ENCODE data around the gene BDKRB2.
"Not testable (repeated sequence)": the region's sequence is repeated elsewhere in the genome, so short reads cannot be mapped to it uniquely, and the experiment has no call there.

BDKRB2 gene

DNA sequence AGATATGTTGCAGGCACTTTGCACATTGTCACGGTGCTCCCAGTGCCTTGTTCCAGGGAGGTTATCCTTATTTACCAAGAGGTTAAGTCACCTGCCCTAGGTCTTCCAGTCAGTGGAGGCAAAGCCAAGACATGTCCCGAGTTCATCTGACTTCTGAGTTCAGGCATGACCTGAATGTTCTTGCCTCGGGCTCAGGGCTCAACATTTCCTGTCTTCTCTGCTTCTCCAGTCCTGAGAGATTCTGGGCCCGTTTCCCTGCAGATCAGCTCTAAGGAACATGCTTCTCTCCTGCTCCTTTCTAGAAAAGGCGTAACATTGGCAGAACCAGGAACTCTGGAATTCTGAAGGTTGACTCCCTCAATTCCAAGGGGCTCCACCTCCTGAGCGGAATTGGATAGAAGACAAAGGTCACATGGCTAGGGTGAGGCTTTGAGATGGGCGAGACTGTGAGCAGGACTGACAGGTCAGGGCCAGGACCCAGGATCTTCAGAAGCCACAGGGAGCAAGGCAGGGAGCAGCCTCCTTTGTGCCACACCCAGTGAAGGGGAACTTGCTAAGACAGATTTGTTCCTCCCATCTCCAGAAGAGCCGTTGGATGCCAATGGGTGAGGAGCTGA lies 19.9 kb downstream of the BDKRB2 start:
- no peak for DNase-seq (ENCODE audit: low read depth in 2 of 2)

GRCh38 chr14:96225213-96225612 lies 20.6 kb downstream of the BDKRB2 start:
- no peak for DNase-seq (ENCODE audit: low read depth in 2 of 2)

DNA sequence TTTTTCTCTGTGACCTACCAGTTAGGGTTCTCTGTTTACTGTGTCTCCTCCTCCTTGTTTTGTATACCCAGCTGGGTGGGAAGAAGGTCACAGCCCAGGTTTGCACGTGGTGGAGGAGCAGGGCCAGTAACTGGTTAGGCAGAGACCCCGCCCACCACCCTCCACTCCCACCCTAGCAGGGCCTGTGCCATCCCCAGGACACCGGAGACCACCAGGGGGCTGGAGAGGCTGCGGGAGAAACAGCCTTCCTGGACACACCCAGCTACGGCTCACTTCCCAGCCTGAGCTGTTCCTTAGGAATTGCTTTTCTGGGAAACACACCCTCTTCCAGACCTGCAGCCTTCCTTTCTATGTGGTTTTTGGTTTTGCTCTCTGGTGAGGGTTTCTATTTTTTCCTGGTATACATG lies 21.1 kb downstream of the BDKRB2 start:
- no peak for DNase-seq (ENCODE audit: low read depth in 2 of 2)

DNA sequence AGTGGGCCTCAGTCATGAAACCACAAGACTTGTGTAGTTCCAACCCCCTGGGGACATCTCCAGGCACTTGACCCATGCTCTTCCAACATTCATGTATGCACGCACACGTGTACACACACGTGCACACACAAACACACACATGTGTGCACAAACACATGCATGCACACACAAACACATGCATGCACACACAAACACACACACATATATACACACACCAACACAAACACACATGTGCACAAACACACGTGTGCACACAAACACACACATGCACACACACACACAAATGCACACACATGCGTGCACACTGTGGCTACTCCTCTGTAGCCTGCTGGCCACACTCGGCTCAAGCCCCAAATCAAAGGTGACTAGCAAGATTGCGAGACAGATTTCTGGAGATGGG lies 22.8 kb downstream of the BDKRB2 start:
- DNase-seq (ENCODE audit: low read depth in 2 of 2) = no peak

GRCh38 chr14:96229315-96229714 lies 24.7 kb downstream of the BDKRB2 start:
- no peak for DNase-seq (ENCODE audit: low read depth in 2 of 2)

- no peak for DNase-seq (ENCODE audit: low read depth in 2 of 2)
Observed at GRCh38 chr14:96231056-96231455, 26.4 kb downstream of the BDKRB2 start.

GRCh38 chr14:96231526-96232130 lies 27.0 kb downstream of the BDKRB2 start:
- no peak for DNase-seq (ENCODE audit: low read depth in 2 of 2)

DNA sequence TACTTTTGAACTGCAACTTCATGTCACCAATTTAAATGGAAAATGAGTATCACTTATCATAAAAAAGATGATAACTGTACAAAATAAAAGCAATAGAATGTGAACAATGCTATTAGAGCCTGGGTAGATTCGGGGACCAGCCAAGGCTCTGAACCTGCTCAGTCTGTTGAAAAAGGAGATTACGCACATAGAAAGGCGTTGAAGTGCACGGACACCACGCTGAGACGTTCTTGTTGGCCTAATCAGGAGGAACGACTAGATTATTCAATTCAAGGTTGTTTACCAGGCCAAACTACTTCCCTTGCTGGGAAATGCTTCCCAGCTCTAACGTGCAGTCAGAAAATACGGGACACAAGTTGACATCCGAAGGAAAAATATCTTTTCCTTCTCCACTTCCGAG lies 27.9 kb downstream of the BDKRB2 start:
- DNase-seq (ENCODE audit: low read depth in 2 of 2) = no peak

GRCh38 chr14:96233661-96234060 lies 29.0 kb downstream of the BDKRB2 start:
- DNase-seq (ENCODE audit: low read depth in 2 of 2) = no peak

- DNase-seq (ENCODE audit: low read depth in 2 of 2) = no peak
Observed at GRCh38 chr14:96235426-96235825, 30.8 kb downstream of the BDKRB2 start.

DNA sequence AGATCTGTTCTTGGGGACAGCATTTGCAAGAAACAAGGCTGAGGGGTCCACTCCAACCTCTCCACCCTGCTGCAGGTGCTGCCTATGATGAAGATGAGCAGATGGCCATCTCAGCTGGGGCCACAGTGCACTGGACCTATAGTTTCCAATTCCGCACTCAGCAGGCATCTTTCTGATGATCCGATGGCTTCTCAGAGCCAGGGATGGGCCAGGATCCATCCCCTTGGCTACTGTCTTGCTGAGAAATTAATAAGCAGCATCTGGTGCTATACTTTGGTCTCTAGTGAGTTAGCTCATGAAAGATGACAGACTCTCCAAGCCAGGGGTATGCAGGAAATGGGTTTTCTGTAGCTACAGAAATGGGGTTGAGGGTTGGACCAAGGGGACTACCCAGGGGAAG lies 33.0 kb downstream of the BDKRB2 start:
- DNase-seq (ENCODE audit: low read depth in 2 of 2) = no peak

- DNase-seq (ENCODE audit: low read depth in 2 of 2) = no peak
Observed at GRCh38 chr14:96238676-96239265, 34.1 kb downstream of the BDKRB2 start.

DNA sequence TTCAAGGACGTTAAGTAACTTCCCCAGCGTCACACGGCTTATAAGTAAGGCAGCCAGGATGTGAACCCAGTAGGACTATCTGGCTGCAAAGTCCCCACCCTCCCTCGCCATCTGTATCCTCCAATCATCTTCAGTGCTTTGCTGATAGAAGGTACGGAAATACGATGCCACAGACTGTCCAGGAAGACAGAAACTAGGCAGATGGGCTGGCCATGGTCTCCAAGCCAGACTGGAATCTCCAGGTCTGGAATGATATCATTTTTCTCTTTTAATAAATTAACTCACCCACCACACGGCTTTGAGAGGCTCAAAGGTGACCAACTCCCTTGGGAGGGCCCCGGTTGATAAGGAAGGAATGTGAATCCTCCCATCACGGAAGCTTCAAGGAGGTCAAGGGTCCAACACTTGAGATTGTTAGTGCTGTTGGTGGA lies 35.1 kb downstream of the BDKRB2 start:
- DNase-seq (ENCODE audit: low read depth in 2 of 2) = no peak

DNA sequence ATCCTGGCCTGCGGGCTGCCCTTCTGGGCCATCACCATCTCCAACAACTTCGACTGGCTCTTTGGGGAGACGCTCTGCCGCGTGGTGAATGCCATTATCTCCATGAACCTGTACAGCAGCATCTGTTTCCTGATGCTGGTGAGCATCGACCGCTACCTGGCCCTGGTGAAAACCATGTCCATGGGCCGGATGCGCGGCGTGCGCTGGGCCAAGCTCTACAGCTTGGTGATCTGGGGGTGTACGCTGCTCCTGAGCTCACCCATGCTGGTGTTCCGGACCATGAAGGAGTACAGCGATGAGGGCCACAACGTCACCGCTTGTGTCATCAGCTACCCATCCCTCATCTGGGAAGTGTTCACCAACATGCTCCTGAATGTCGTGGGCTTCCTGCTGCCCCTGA lies 36.0 kb downstream of the BDKRB2 start:
- DNase-seq (ENCODE audit: low read depth in 2 of 2) = no peak

- DNase-seq (ENCODE audit: low read depth in 2 of 2) = no peak
Observed at GRCh38 chr14:96242126-96242525, 37.5 kb downstream of the BDKRB2 start.

- DNase-seq (ENCODE audit: low read depth in 2 of 2) = no peak
Observed at GRCh38 chr14:96243785-96244184, 39.1 kb downstream of the BDKRB2 start.

DNA sequence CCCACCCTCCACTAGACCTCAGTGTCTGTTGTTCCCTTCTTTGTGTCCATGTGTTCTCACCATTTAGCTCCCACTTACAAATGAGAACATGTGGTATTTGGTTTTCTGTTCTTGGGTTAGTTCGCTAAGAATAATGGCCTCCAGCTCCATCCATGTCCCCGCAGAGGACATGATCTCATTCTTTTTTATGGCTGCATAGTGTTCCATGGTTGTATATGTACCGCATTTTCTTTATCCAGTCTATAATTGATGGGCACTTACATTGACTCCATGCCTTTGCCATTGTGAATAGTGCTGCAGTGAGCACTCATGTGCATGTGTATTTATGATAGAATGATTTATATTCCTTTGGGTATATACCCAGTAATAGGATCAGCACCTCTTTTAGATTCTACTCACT lies 40.4 kb downstream of the BDKRB2 start:
- not testable (repeated sequence) for DNase-seq (ENCODE audit: low read depth in 2 of 2)

DNA sequence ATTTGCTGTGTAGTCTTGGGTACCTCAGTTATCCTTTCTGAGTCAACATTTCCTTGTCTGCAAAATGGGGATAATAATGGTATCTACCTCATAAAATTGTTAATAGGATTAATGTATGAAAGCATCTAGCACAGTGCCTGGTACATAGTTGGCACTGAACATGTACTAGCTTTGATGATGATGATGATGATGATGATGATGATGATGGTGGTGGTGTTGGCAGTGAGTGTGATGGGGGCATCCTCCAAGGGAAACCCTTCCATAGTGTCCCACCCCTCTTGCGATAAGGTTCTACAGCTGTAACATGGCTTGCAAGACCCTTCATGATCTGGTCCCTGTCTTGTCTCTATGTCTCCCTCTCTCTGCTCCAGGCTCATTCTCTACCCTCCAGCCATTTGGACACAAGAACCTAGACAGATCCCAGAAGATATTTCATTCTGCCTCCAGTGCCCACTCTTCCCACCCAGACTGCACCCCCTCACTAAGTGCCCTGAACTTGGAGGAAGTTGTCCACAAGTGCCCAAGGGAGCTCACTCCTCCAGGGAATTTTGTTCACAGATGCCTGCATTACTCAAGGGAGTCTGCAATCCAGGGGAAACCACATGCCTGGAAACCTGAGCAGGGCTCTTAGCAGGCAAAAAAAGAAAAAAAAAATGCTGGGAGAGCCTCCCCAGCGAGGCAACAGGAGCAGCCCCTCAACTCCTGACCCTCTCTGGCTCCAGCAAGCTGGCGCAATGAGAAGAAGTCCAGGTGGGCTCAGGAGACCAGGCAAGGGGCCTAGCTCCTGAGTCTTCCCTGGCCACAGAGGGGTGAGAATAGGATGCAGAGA lies 41.3 kb downstream of the BDKRB2 start:
- no peak for DNase-seq (ENCODE audit: low read depth in 2 of 2)

DNA sequence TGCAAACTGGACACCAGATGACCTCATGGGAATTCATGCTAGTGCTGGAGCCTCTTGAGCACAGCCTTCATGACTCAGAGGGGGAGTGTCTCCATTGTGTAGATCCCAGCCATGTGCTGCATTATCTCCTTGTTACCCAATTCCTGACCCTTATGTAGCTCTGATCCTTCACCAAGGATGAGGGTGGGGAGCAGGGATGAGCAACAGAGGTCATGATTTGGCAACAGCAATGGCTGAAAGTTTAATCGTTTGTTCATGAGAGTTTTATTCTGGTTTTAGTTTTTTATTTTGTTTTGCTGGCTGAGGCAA lies 41.9 kb downstream of the BDKRB2 start:
- DNase-seq (ENCODE audit: low read depth in 2 of 2) = no peak

DNA sequence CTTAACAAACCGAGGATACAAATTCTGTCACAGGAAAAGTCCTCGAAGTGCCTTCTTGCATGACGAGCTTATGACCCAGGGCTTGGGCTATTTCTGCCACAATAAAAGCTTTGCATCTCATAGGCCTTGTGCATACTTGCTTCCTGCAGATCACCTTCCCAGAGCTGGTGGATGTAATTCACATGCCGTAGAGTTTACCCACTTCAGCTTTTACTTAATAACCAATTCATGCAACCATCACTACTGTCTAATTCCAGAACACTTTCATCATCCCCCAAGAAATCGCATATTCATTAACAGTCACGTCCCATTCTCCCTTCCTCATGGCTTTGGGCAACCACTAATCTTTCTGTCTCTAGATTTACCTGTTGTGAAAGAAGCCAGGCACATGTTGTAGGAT lies 42.4 kb downstream of the BDKRB2 start:
- no peak for DNase-seq (ENCODE audit: low read depth in 2 of 2)

GRCh38 chr14:96249029-96249428 lies 44.4 kb downstream of the BDKRB2 start:
- no peak for DNase-seq (ENCODE audit: low read depth in 2 of 2)

DNA sequence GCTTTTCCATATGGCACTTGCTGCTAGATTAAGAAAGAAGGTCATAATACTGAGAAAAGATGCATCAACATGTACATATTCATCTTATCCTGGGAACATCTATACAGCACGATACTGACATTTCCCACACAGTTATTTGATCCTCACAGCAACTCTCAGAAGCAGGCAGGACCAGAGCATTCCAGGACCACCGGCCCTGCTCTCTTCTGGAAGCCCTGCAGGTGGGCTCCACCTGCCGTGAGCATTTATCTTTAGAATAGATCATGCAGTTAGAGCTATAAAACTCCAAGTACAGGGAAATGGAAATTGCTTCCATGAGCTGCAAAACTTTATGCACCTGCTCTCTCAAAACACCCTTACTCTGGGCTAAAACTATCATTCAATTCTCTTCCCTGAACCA lies 45.8 kb downstream of the BDKRB2 start:
- DNase-seq (ENCODE audit: low read depth in 2 of 2) = no peak

DNA sequence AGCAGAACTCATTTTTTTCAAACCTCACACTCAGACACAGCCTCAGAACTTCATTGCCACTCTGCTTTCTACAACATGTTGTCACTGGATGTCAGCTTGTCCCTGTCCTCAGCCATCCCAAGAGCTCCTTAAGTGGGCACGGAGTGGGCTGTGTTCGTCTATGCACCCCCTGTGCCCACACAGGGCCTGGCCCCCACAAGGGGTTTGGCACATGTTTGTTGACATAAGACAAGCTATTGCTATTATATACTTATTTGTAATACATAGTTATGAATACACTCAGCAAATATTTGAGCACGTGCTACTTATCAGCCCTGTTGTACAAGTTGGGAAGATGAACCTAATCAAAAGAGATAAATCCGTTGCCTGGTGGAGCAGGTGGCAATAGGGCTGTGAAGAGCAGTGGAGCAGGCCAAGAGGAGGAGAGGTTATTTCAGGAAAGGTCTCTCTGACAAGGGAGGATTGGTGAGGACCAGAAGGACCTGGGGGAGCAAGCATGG lies 47.1 kb downstream of the BDKRB2 start:
- no peak for DNase-seq (ENCODE audit: low read depth in 2 of 2)
